Measurements from ENCODE around the gene VWA8.

GRCh38 chr13:41603917-41604316 lies 357.0 kb downstream of the VWA8 start:
- TF ChIP-seq CTCF (IDR thresholded peaks at IDR 0.05) (no peak), POLR2A (IDR thresholded peaks at IDR 0.05) (no peak), POLR2AphosphoS5 (IDR thresholded peaks at IDR 0.05) (no peak)

Measured in breast epithelium (tissue), 3 donors.